Measurements from ENCODE around the gene MSLN.

The MSLN gene

GRCh38 chr16:778447-778846 is 17.9 kb downstream of the MSLN start:
- no peak for DNase-seq

GRCh38 chr16:778909-779527 is 18.5 kb downstream of the MSLN start:
- DNase-seq = no peak

- no peak for DNase-seq
Observed at GRCh38 chr16:779561-779960, 19.0 kb downstream of the MSLN start.

- no peak for DNase-seq
Observed at GRCh38 chr16:780296-780695, 19.8 kb downstream of the MSLN start.

GRCh38 chr16:781346-782010 is 20.9 kb downstream of the MSLN start:
- no peak for DNase-seq

- DNase-seq = no peak
Observed at GRCh38 chr16:782258-782657, 21.7 kb downstream of the MSLN start.

GRCh38 chr16:782766-783403 is 22.4 kb downstream of the MSLN start:
- no peak for DNase-seq

- DNase-seq = no peak
Observed at GRCh38 chr16:783404-784161, 23.0 kb downstream of the MSLN start.

- no peak for DNase-seq
Observed at GRCh38 chr16:784431-784830, 23.9 kb downstream of the MSLN start.

- DNase-seq = peak; percentile 33
Observed at GRCh38 chr16:785563-786535, 25.3 kb downstream of the MSLN start.

- no peak for DNase-seq
Observed at GRCh38 chr16:787321-787966, 26.9 kb downstream of the MSLN start.

- no peak for DNase-seq
Observed at GRCh38 chr16:787978-788398, 27.5 kb downstream of the MSLN start, which contains the start of gene RPUSD1. TSS of gene RPUSD1 (minus strand) at chr16:788381. CDS start at chr16:787737, 644 bp downstream.

- peak; percentile 93 for DNase-seq
Observed at GRCh38 chr16:788399-789126, 28.0 kb downstream of the MSLN start, which contains the start of gene CHTF18. TSS of gene CHTF18 (plus strand) at chr16:788620. CDS start at chr16:788685, 65 bp downstream.

GRCh38 chr16:789191-789850 is 28.8 kb downstream of the MSLN start:
- no peak for DNase-seq

- DNase-seq = no peak
Observed at GRCh38 chr16:790086-790485, 29.6 kb downstream of the MSLN start.

GRCh38 chr16:791131-791530 is 30.6 kb downstream of the MSLN start:
- DNase-seq = no peak

- DNase-seq = no peak
Observed at GRCh38 chr16:792221-792995, 31.9 kb downstream of the MSLN start.

GRCh38 chr16:793414-793813 is 32.9 kb downstream of the MSLN start:
- DNase-seq = no peak
